IPS DF 4.7 (cell line): Measurements from ENCODE around the gene PCDHGB4.
"Not testable (repeated sequence)": the region's sequence is repeated elsewhere in the genome, so short reads cannot be mapped to it uniquely, and the experiment has no call there.

Source experiments
- DNase-seq: peaks from one replicate; pipeline ENCODE4 v3.0.0-alpha.2; 2013; ENCODE audit warnings: low spot score; ENCODE audit errors: extremely low read depth

Gene PCDHGB4

GRCh38 chr5:141387557-141388311 lies at the start of gene PCDHGB4:
TSS of gene PCDHGB4 (plus strand) at chr5:141387698. CDS start at chr5:141387885, 187 bp downstream.
- DNase-seq = not testable (repeated sequence)

GRCh38 chr5:141338538-141339306 lies 48.8 kb upstream of the PCDHGB4 start, which contains the start of gene PCDHGA2:
TSS of gene PCDHGA2 (plus strand) at chr5:141338760.
- no peak for DNase-seq

- DNase-seq = not testable (repeated sequence)
These were observed 46.6 kb upstream of the PCDHGB4 start for GRCh38 chr5:141340781-141341354.

- no peak for DNase-seq
These were observed 44.7 kb upstream of the PCDHGB4 start for GRCh38 chr5:141342773-141343172.

- DNase-seq = no peak
These were observed 44.1 kb upstream of the PCDHGB4 start, which contains the start of gene PCDHGA3 for GRCh38 chr5:141343242-141343952. TSS of gene PCDHGA3 (plus strand) at chr5:141343829. CDS start at chr5:141344034, 205 bp downstream.

- DNase-seq = no peak
These were observed 43.5 kb upstream of the PCDHGB4 start for GRCh38 chr5:141343953-141344463.

- no peak for DNase-seq
These were observed 42.2 kb upstream of the PCDHGB4 start for GRCh38 chr5:141345327-141345726.

- not testable (repeated sequence) for DNase-seq
These were observed 41.5 kb upstream of the PCDHGB4 start for GRCh38 chr5:141346017-141346416.

- no peak for DNase-seq
These were observed 37.4 kb upstream of the PCDHGB4 start, which contains the start of gene PCDHGB1 for GRCh38 chr5:141349917-141350619. TSS of gene PCDHGB1 (plus strand) at chr5:141350099. CDS start at chr5:141350261, 162 bp downstream.

GRCh38 chr5:141351591-141351990 lies 35.9 kb upstream of the PCDHGB4 start:
- DNase-seq = no peak

- DNase-seq = no peak
These were observed 32.5 kb upstream of the PCDHGB4 start, which contains the start of gene PCDHGA4 for GRCh38 chr5:141354900-141355469. TSS of gene PCDHGA4 (plus strand) at chr5:141355021. CDS start at chr5:141355108, 87 bp downstream.

- no peak for DNase-seq
These were observed 31.9 kb upstream of the PCDHGB4 start for GRCh38 chr5:141355641-141356040.

GRCh38 chr5:141356133-141356532 lies 31.4 kb upstream of the PCDHGB4 start:
- DNase-seq = no peak

- no peak for DNase-seq
These were observed 30.5 kb upstream of the PCDHGB4 start for GRCh38 chr5:141356950-141357349.

- no peak for DNase-seq
These were observed 27.6 kb upstream of the PCDHGB4 start, which contains the start of gene PCDHGB2 for GRCh38 chr5:141359790-141360426. TSS of gene PCDHGB2 (plus strand) at chr5:141359994. CDS start at chr5:141360136, 142 bp downstream.

- DNase-seq = no peak
These were observed 26.8 kb upstream of the PCDHGB4 start for GRCh38 chr5:141360685-141361084.

GRCh38 chr5:141362719-141363118 lies 24.8 kb upstream of the PCDHGB4 start:
- DNase-seq = no peak

GRCh38 chr5:141363952-141364660 lies 23.4 kb upstream of the PCDHGB4 start, which contains the start of gene PCDHGA5:
TSS of gene PCDHGA5 (plus strand) at chr5:141364162. CDS start at chr5:141364331, 169 bp downstream.
- DNase-seq = no peak
